IMR-90 (cell line): Measurements from ENCODE around the gene FAXDC2. TPM values are rescaled to one million over a fixed set of nuclear protein-coding genes. Genes with fewer than 3 reads are reported as not detected.

Source experiments
- ATAC-seq: fragments of 200-7000 bp; cut with Tn5 transposase; 2 replicates; pipeline ENCODE4 v1.9.1; 2020; ENCODE audit warnings: low read depth, mild to moderate bottlenecking, moderate library complexity
- BruUV-seq: library from RNA; stranded (reverse); fragments of 400-500 nt; replicated peaks from 2 replicates; lab custom pipeline; 2021; lab: Mats Ljungman, UMichigan
- CTCF ChIA-PET: fragments of 300-600 bp; formaldehyde crosslinking; extraction: SDS; loops from one replicate; lab custom pipeline; 2021; ENCODE audit warnings: antibody characterized with exemption; lab: Yijun Ruan, JAX
- POLR2A ChIA-PET: fragments of 300-600 bp; sonication (Branson Sonifier 250); formaldehyde crosslinking; loops from one replicate; lab custom pipeline; 2022; ENCODE audit warnings: antibody characterized with exemption; ENCODE audit not compliant: unreplicated experiment; lab: Charles Lee
- DNase-seq: peaks from one replicate; pipeline ENCODE4 v3.0.0; 2013
- H2AFZ ChIP-seq: replicated peaks from 2 replicates; pipeline ENCODE3; 2013; ENCODE audit warnings: low read length, mild to moderate bottlenecking; ENCODE audit not compliant: poor library complexity
- H2AK5ac ChIP-seq: 2 replicates; pipeline ENCODE4 v1.6.1; 2013; ENCODE audit warnings: low read depth, low read length, inconsistent platforms
- H2AK9ac ChIP-seq: replicated peaks from 2 replicates; pipeline ENCODE3; 2013; ENCODE audit warnings: mild to moderate bottlenecking, low read depth, low read length, moderate library complexity; ENCODE audit not compliant: poor library complexity
- H2BK120ac ChIP-seq: 2 replicates; pipeline ENCODE4 v1.6.1; 2013; ENCODE audit warnings: low read depth, low read length, inconsistent platforms
- H2BK15ac ChIP-seq: 3 replicates; pipeline ENCODE4 v1.6.1; 2013; ENCODE audit warnings: low read depth, low read length, inconsistent platforms
- H2BK20ac ChIP-seq: 2 replicates; pipeline ENCODE4 v1.6.1; 2013; ENCODE audit warnings: low read depth, mild to moderate bottlenecking, inconsistent platforms, low read length, moderate library complexity
- H2BK5ac ChIP-seq: 2 replicates; pipeline ENCODE4 v1.6.1; 2013; ENCODE audit warnings: mild to moderate bottlenecking, low read depth, low read length, inconsistent platforms; ENCODE audit not compliant: poor library complexity, severe bottlenecking
- H3K14ac ChIP-seq: replicated peaks from 2 replicates; pipeline ENCODE4 v1.6.1; 2013; ENCODE audit warnings: low read depth, low read length, inconsistent platforms
- H3K18ac ChIP-seq: 2 replicates; pipeline ENCODE4 v1.6.1; 2013; ENCODE audit warnings: low read depth, low read length, control low read depth
- H3K23ac ChIP-seq: 2 replicates; pipeline ENCODE4 v1.6.1; 2013; ENCODE audit warnings: low read depth, low read length, inconsistent platforms
- H3K27ac ChIP-seq: 2 replicates; pipeline ENCODE4 v1.5.1; 2013; ENCODE audit warnings: mild to moderate bottlenecking, control low read depth, low read length; ENCODE audit not compliant: insufficient read depth
- H3K27me3 ChIP-seq: 2 replicates; pipeline ENCODE4 v1.6.1; 2013; ENCODE audit warnings: low read length; ENCODE audit not compliant: control insufficient read depth, insufficient read depth
- H3K36me3 ChIP-seq: 2 replicates; pipeline ENCODE4 v1.6.1; 2013; ENCODE audit warnings: low read length, mixed read lengths; ENCODE audit not compliant: control insufficient read depth, insufficient read depth
- H3K4ac ChIP-seq: 2 replicates; pipeline ENCODE4 v1.6.1; 2013; ENCODE audit warnings: low read depth, low read length, inconsistent platforms
- H3K4me1 ChIP-seq: 2 replicates; pipeline ENCODE4 v1.6.1; 2013; ENCODE audit warnings: low read length, mixed read lengths; ENCODE audit not compliant: control insufficient read depth, insufficient read depth
- H3K4me2 ChIP-seq: 2 replicates; pipeline ENCODE4 v1.6.1; 2013; ENCODE audit warnings: low read depth, mild to moderate bottlenecking, control low read depth, low read length, moderate library complexity
- H3K4me3 ChIP-seq: 2 replicates; pipeline ENCODE4 v1.5.1; 2013; ENCODE audit warnings: low read depth, mild to moderate bottlenecking, control low read depth, low read length, moderate library complexity; ENCODE audit not compliant: insufficient read depth
- H3K56ac ChIP-seq: 2 replicates; pipeline ENCODE4 v1.6.1; 2013; ENCODE audit warnings: low read length, inconsistent platforms; ENCODE audit not compliant: insufficient read depth; ENCODE audit errors: extremely low read depth
- H3K79me1 ChIP-seq, 2 experiments: 2 replicates each; pipeline ENCODE4 v1.6.1; 2013; ENCODE audit warnings: low read length in 2 of 2, inconsistent platforms in 1 of 2, low read depth in 1 of 2
- H3K9ac ChIP-seq: 2 replicates; pipeline ENCODE4 v1.6.1; 2013; ENCODE audit warnings: low read depth, low read length, control low read depth
- H3K9me1 ChIP-seq: 2 replicates; pipeline ENCODE4 v1.6.1; 2013; ENCODE audit warnings: low read length, inconsistent platforms; ENCODE audit not compliant: insufficient read depth
- H3K9me3 ChIP-seq: 2 replicates; pipeline ENCODE4 v1.6.1; 2013; ENCODE audit warnings: low read length; ENCODE audit not compliant: control insufficient read depth, insufficient read depth
- H4K20me1 ChIP-seq: 2 replicates; pipeline ENCODE4 v1.6.1; 2013; ENCODE audit warnings: low read length, inconsistent platforms; ENCODE audit not compliant: insufficient read depth
- H4K5ac ChIP-seq: 2 replicates; pipeline ENCODE4 v1.6.1; 2013; ENCODE audit warnings: mild to moderate bottlenecking, low read depth, low read length, control low read depth
- H4K8ac ChIP-seq, 2 experiments: 2 replicates each; pipeline ENCODE4 v1.6.1; 2013; ENCODE audit warnings: low read depth in 2 of 2, low read length in 2 of 2, control low read depth in 1 of 2, inconsistent platforms in 1 of 2
- H4K91ac ChIP-seq: 2 replicates; pipeline ENCODE4 v1.6.1; 2013; ENCODE audit warnings: low read depth, low read length, inconsistent platforms; ENCODE audit not compliant: insufficient read depth
- CEBPB ChIP-seq: IDR thresholded peaks from 2 replicates; pipeline ENCODE4 v1.6.1; 2012; ENCODE audit warnings: low read depth, low read length, improper control_type of control experiment
- MAZ ChIP-seq: IDR thresholded peaks from 2 replicates; pipeline ENCODE4 v1.6.1; 2012; ENCODE audit warnings: low read depth, mild to moderate bottlenecking, low read length, improper control_type of control experiment, moderate library complexity, borderline replicate concordance
- RAD21 ChIP-seq: IDR thresholded peaks from 2 replicates; pipeline ENCODE4 v1.6.1; 2012; ENCODE audit warnings: low read length, improper control_type of control experiment
- RCOR1 ChIP-seq: IDR thresholded peaks from 2 replicates; pipeline ENCODE4 v1.6.1; 2012; ENCODE audit warnings: mild to moderate bottlenecking, low read length, improper control_type of control experiment; ENCODE audit not compliant: insufficient replicate concordance
- WGBS, 2 experiments: methylation state at CpG; one replicate each; pipeline versions ENCODE4 v1.1.5 to v1.1.7; 2013; ENCODE audit warnings: missing lambda C conversion rate in 2 of 2; ENCODE audit not compliant: insufficient read length in 1 of 2; ENCODE audit errors: extremely low coverage in 2 of 2; 5-methylcytosine and 5-hydroxymethylcytosine counted together
- dilution Hi-C: fragments of 300-500 bp; cut with HindIII; formaldehyde crosslinking; loops from one replicate; pipeline ENCODE4 v1.14.3; 2018; ENCODE audit warnings: low sequenced_read_pairs; ENCODE audit not compliant: unreplicated experiment
- in situ Hi-C: fragments of 300-500 bp; cut with MboI; formaldehyde crosslinking; loops from 3 replicates; pipeline ENCODE4 v1.14.3; 2019; ENCODE audit warnings: low sequenced_read_pairs, inconsistent platforms, mixed read lengths
- intact Hi-C: fragments of 100-400 bp; cut with micrococcal nuclease; formaldehyde crosslinking; loops from 2 replicates; pipeline ENCODE4 v1.10.0; 2022
- polyA plus RNA-seq, 3 experiments: library from polyadenylated mRNA; depleted of rRNA; stranded (reverse); fragments of >200 nt; gene quantifications; 2 replicates each; pipeline ENCODE4 v1.2.3, GENCODE V29; 2012; ENCODE audit warnings: low replicate concordance in 1 of 3
- total RNA-seq: library from RNA; depleted of rRNA; stranded (reverse); fragments of >200 nt; gene quantifications from 2 replicates; pipeline ENCODE4 v1.2.3, GENCODE V29; 2012
- TF ChIP-seq, protein P1 (sequence below): fragments of 150-350 bp; IDR thresholded peaks from 2 replicates; pipeline ENCODE4 v1.6.1; 2017; ENCODE audit warnings: mild to moderate bottlenecking, antibody characterized with exemption, low read length, low read depth

Gene FAXDC2
- total and polyA plus RNA-seq, 2 of the 4 experiments (the other 2 are of a cell fraction): 4.3 to 8.9 TPM

DNA sequence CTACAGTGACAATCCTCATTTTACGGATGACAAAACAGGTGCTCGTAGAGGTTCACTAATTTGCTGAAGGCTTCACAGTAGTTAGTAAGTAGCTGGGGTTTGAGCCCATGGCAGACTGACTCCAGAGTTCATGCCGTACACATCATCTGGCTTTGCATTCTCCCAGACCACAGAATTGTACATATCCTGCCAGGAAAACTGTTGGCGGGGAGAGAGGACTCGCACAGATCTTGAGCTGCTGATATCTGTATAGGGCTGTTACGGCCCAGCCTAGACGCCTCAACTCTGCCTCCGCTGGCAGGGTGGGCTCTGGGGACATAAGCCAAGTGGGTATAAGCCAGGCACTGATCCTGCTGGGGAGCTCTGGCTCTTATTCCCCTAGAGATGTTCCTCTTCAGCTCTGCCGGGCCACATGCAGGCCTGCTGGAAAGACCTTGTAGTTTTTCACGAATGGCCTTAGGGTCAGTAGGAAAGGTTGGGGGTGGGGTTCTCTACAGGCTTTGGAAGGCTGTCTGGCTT is 79.0 kb downstream of the FAXDC2 start:
- no peak overlapping the region for H2AFZ ChIP-seq
- no peak overlapping the region for H4K5ac ChIP-seq
- DNase-seq (peak; percentile 92), ATAC-seq (peak; percentile 94)
- WGBS, 2 experiments: 6% methylated on average over 3 of the region's 10 CpGs; no CpG with 5 or more reads in 1 of the 2 experiments
- BruUV-seq: no TSS peak
- peak overlapping the region; percentile 39; the same call in 1 of the 2 replicates for H3K27ac ChIP-seq
- peaks cover 56% of the 10 kb centered on the region for H3K9me1 ChIP-seq
- H2AK9ac ChIP-seq: no peak overlapping the region
- peak overlapping the region; percentile 76 for H3K4me2 ChIP-seq
- H3K9ac ChIP-seq: no peak overlapping the region
- H3K9me3 ChIP-seq: no peaks in the 10 kb centered on the region
- H4K8ac ChIP-seq: no peak overlapping the region
- H2AK5ac ChIP-seq: no peak overlapping the region
- H3K27me3 ChIP-seq: no peaks in the 10 kb centered on the region
- H3K18ac ChIP-seq: no peak overlapping the region
- no peak overlapping the region for H3K14ac ChIP-seq
- peaks cover 14 to 89% of the 10 kb centered on the region in 2 experiments for H3K79me1 ChIP-seq
- ChIA-PET POLR2A (no interaction called here), CTCF (no interaction called here)
- H4K20me1 ChIP-seq: peaks cover 97% of the 10 kb centered on the region
- no peak overlapping the region for H2BK20ac ChIP-seq
- no peak overlapping the region for H2BK120ac ChIP-seq
- H3K36me3 ChIP-seq: no peaks in the 10 kb centered on the region
- no peak overlapping the region for H3K4ac ChIP-seq
- no peak overlapping the region for H3K23ac ChIP-seq
- intact Hi-C loops (no loop called here), dilution Hi-C loops (no loop called here), in situ Hi-C loops (no loop called here)
- no peak overlapping the region for H4K91ac ChIP-seq
- TF ChIP-seq RAD21: peak; percentile 32
- TF ChIP-seq MAZ: peak; percentile 51; the same call in 1 of the 2 replicates
- TF ChIP-seq, protein P1, sequence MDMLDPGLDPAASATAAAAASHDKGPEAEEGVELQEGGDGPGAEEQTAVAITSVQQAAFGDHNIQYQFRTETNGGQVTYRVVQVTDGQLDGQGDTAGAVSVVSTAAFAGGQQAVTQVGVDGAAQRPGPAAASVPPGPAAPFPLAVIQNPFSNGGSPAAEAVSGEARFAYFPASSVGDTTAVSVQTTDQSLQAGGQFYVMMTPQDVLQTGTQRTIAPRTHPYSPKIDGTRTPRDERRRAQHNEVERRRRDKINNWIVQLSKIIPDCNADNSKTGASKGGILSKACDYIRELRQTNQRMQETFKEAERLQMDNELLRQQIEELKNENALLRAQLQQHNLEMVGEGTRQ: no peak
- TF ChIP-seq RCOR1: no peak
- TF ChIP-seq CEBPB: no peak
- H3K4me1 ChIP-seq: peaks cover 25% of the 10 kb centered on the region
- H3K4me3 ChIP-seq: no peak overlapping the region
- H2BK5ac ChIP-seq: no peak overlapping the region
- H3K56ac ChIP-seq: no peak overlapping the region
- no peak overlapping the region for H2BK15ac ChIP-seq
